Nephron (organoid): ENCODE measurements around the gene KLC3.

Experiments
- H3K27ac Mint-ChIP-seq, 3 experiments: 2 replicates each; pipeline ENCODE4 v1.8.0; 2020; ENCODE audit warnings: mixed read lengths in 3 of 3, mild to moderate bottlenecking in 2 of 3, moderate library complexity in 1 of 3
- H3K27me3 Mint-ChIP-seq: 2 replicates; pipeline ENCODE4 v1.8.0; 2021; ENCODE audit warnings: low read depth, mild to moderate bottlenecking, moderate library complexity, mixed read lengths
- H3K36me3 Mint-ChIP-seq: 2 replicates; pipeline ENCODE4 v1.8.0; 2020; ENCODE audit warnings: low read depth, mixed read lengths
- H3K4me1 Mint-ChIP-seq: 2 replicates; pipeline ENCODE4 v1.8.0; 2020; ENCODE audit warnings: mixed read lengths
- H3K4me3 Mint-ChIP-seq, 3 experiments: 2 replicates each; pipeline ENCODE4 v1.8.0; 2020; ENCODE audit warnings: mild to moderate bottlenecking in 3 of 3, mixed read lengths in 3 of 3, moderate library complexity in 2 of 3
- H3K9me3 Mint-ChIP-seq: 2 replicates; pipeline ENCODE4 v1.8.0; 2020; ENCODE audit warnings: mixed read lengths
- TF ChIP-seq, protein P1 (sequence below), 3 experiments: fragments of 200-600 bp; sonication (generic); IDR thresholded peaks; one replicate each; pipeline ENCODE4 v1.5.0; 2021; ENCODE audit warnings: antibody characterized with exemption in 3 of 3; ENCODE audit not compliant: unreplicated experiment in 3 of 3

Gene KLC3

DNA sequence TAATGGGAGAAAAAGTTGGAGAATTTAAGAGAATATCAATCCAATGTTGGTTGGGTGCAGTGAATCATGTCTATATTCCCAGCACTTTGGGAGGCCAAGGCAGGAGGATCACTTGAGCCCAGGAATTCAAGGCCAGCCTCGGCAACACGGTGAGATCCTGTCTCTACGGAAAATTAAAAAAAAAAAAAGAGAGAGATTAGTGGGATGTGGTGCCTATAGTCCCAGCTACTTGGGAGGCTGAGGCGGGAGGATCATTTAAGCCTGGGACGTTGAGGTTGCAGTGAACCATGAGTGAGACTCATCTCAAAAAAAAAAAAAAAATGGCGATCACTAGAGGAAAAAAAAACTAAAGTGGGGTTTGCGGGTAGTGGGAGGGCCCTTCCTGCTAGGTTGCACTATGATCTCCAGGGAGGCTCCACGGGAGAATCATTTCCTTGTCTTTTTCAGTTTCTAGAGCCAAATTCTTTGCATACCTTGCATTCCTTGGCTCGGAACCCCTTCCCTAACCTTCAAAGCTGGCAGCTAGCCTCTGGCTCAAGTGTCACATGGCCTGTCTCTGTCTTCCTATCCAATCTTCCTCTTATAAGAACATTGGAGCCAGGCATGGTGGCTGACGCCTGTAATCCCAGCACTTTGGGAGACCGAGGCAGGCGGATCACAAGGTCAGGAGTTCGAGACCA lies 35.6 kb downstream of the KLC3 start:
- H3K36me3 Mint-ChIP-seq, result no peaks in the 10 kb centered on the region
- no peaks in the 10 kb centered on the region for H3K9me3 Mint-ChIP-seq
- H3K4me1 Mint-ChIP-seq, result peaks cover 12% of the 10 kb centered on the region

DNA sequence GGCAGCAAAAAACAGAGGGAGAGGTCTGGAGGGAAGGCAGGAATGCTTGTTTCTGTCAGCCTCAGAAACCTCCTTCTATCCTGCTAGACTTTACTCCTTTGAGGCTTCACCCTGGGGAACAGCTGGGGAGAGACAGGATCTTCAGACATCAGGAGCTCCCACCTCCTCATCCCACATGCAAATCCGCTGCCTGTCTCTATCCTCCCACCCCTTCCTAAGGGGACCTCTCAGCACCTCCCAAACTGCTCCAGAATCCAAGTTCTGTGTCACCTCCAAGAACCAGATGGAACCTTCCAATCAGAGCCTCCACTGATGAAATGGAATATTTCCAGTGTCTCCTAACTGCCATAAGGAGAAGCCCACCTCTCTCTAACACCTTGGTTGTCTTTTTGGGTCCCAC lies 39.6 kb downstream of the KLC3 start:
- H3K4me3 Mint-ChIP-seq, result no peak overlapping the region
- H3K27me3 Mint-ChIP-seq, result peaks cover 8% of the 10 kb centered on the region
- peak overlapping the region in 1 of 3 experiments; percentile 23 for H3K27ac Mint-ChIP-seq
- TF ChIP-seq, protein P1, sequence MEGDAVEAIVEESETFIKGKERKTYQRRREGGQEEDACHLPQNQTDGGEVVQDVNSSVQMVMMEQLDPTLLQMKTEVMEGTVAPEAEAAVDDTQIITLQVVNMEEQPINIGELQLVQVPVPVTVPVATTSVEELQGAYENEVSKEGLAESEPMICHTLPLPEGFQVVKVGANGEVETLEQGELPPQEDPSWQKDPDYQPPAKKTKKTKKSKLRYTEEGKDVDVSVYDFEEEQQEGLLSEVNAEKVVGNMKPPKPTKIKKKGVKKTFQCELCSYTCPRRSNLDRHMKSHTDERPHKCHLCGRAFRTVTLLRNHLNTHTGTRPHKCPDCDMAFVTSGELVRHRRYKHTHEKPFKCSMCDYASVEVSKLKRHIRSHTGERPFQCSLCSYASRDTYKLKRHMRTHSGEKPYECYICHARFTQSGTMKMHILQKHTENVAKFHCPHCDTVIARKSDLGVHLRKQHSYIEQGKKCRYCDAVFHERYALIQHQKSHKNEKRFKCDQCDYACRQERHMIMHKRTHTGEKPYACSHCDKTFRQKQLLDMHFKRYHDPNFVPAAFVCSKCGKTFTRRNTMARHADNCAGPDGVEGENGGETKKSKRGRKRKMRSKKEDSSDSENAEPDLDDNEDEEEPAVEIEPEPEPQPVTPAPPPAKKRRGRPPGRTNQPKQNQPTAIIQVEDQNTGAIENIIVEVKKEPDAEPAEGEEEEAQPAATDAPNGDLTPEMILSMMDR (IDR thresholded peaks at IDR 0.05; ENCODE audit: unreplicated experiment in 3 of 3), result no peak
- H3K9me3 Mint-ChIP-seq, result no peaks in the 10 kb centered on the region
- no peaks in the 10 kb centered on the region for H3K36me3 Mint-ChIP-seq
- H3K4me1 Mint-ChIP-seq, result peaks cover 7% of the 10 kb centered on the region

More for the DNA sequence above, 35.6 kb downstream of the KLC3 start:
- TF ChIP-seq, protein P1 (IDR thresholded peaks at IDR 0.05; ENCODE audit: unreplicated experiment in 3 of 3), result no peak
- Mint-ChIP-seq H3K4me3 (peak overlapping the region in 2 of 3 experiments; percentile 15 to 53), H3K27me3 (peaks cover 3% of the 10 kb centered on the region), H3K27ac (peak overlapping the region; percentile 74 to 84 (median 83))

DNA sequence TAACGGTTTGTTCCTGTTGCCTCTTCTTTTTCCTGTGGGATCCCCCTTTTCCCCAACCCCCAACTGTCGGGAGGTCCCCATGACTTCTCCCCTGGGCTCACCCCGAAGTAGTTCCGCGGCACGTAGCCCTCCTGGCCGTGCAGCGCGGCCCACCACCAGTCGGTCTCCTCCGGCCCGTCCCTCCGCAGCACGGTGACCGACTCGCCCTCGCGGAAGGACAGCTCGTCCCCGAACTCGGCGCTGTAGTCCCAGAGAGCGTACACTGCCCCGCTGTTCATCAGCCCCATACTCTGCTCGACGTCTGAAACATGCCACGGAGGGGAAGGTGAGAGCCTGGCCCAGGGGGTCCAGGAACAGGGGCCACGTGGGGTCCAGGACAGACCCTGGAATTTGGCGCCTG lies 41.9 kb downstream of the KLC3 start:
- Mint-ChIP-seq H3K27ac (no peak overlapping the region), H3K9me3 (no peaks in the 10 kb centered on the region), H3K4me1 (no peaks in the 10 kb centered on the region), H3K36me3 (no peaks in the 10 kb centered on the region), H3K4me3 (no peak overlapping the region), H3K27me3 (peaks cover 23% of the 10 kb centered on the region)
- TF ChIP-seq, protein P1 (IDR thresholded peaks at IDR 0.05; ENCODE audit: unreplicated experiment in 3 of 3), result no peak

DNA sequence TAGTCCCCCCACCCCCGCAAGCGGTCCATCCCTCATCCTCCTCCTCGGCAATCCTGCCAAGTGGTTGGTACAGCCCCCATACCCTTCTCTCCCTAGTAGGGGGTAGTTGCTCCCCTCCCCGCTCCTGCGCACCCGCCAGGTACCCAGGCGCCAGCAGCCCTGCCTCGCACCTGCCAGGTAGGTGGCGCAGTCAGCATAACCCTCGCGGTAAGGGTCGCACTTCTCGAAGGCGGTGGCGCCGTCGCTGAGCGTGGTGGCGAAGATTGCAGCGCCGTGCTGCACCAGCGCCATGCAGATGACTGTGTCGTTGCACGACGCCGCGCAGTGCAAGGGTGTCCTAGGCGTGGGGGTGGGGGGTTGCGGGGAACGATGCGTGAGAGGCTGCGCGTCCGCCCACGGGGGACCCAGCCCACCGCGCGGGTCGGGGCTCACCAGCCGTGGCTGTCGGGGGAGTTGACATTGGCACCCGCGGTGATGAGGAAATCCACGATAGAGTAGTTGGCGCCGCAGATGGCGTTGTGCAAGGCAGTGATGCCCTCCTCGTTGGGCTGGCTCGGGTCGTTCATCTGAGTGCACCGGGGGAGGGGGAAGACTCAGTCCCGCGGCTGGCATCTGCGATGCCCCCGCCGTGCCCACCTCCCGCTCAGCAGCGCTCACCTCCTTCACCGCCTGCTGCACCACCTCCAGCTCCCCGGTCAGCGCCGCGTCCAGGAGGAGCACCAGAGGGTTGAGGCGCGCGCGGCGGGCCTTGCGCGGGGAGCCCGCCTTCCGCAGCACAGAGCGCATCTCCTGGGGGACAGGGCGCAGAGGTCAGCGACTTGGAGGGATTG lies 45.1 kb downstream of the KLC3 start:
- Mint-ChIP-seq H3K9me3 (no peaks in the 10 kb centered on the region), H3K4me3 (no peak overlapping the region), H3K27ac (no peak overlapping the region), H3K27me3 (peaks cover 27% of the 10 kb centered on the region), H3K4me1 (no peaks in the 10 kb centered on the region), H3K36me3 (no peaks in the 10 kb centered on the region)
- TF ChIP-seq, protein P1 (IDR thresholded peaks at IDR 0.05; ENCODE audit: unreplicated experiment in 3 of 3), result no peak

DNA sequence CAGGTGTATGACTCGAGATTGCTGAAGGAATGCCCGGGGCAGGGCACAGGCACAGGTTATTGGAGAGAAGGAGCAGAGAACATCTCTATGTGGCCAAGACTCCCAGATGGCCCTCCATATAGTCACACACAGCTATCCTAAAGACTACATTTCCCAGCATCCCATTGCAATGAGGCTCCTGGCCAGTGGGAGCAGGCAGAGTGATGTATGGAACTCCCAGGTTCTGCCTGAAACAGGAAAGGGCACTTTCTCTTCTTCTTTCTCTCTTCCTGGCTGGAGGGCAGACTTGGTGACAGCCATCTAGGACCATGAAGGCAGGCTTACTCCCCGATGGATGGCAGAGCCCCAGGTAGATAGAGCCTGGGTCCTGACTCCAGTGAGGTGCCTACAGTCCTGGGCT lies 50.8 kb downstream of the KLC3 start:
- Mint-ChIP-seq H3K4me1 (no peaks in the 10 kb centered on the region), H3K36me3 (no peaks in the 10 kb centered on the region), H3K9me3 (no peaks in the 10 kb centered on the region), H3K4me3 (no peak overlapping the region), H3K27me3 (peaks cover 37% of the 10 kb centered on the region), H3K27ac (no peak overlapping the region)
- TF ChIP-seq, protein P1 (IDR thresholded peaks at IDR 0.05; ENCODE audit: unreplicated experiment in 3 of 3), result no peak
